Thyroid gland (tissue), 4 donors: Measurements from ENCODE around the gene PEDS1. TPM values are rescaled to one million over a fixed set of nuclear protein-coding genes. Genes with fewer than 3 reads are reported as not detected.
A peak's percentile ranks its signal among the peaks of the same experiment; 100 is the strongest.

ENCODE experiments used
- DNase-seq, 2 donors: peaks; one replicate each; pipeline ENCODE4 v3.0.0-alpha.2; 2019
- H3K27ac ChIP-seq, 3 donors: fragments of 200-600 bp; sonication (generic); 1 replicate in 2 of 3; 2 replicates in 1 of 3; pipeline ENCODE4 v1.5.1; 2016 to 2019; ENCODE audit warnings: mild to moderate bottlenecking in 1 of 3, moderate library complexity in 1 of 3
- H3K27me3 ChIP-seq: fragments of 200-600 bp; sonication (generic); one replicate; pipeline ENCODE4 v1.5.1; 2019
- H3K36me3 ChIP-seq, 2 donors: fragments of 200-600 bp; sonication (generic); one replicate each; pipeline ENCODE4 v1.5.1; 2016 to 2019
- H3K4me1 ChIP-seq, 2 donors: fragments of 200-600 bp; sonication (generic); one replicate each; pipeline ENCODE4 v1.5.1; 2017 to 2019
- H3K4me3 ChIP-seq, 3 donors: fragments of 200-600 bp; sonication (generic); replicated peaks in 1 of 3; 1 replicate in 2 of 3; 2 replicates in 1 of 3; pipeline ENCODE4 v1.5.1; 2016; ENCODE audit warnings: mild to moderate bottlenecking in 1 of 3
- H3K9me3 ChIP-seq: fragments of 200-600 bp; sonication (generic); one replicate; pipeline ENCODE4 v1.5.1; 2017
- CTCF ChIP-seq, 6 experiments: fragments of 200-600 bp in 3 of 6; fragments of 450-650 bp in 3 of 6; sonication (generic) in 3 of 6; IDR thresholded peaks; one replicate each; pipeline ENCODE4 v1.5.1; 2016 to 2019; ENCODE audit warnings: antibody characterized with exemption in 6 of 6, mild to moderate bottlenecking in 2 of 6, inconsistent platforms in 1 of 6, moderate library complexity in 1 of 6
- POLR2A ChIP-seq, 2 donors: fragments of 450-650 bp; IDR thresholded peaks; one replicate each; pipeline ENCODE4 v1.6.1; 2017; ENCODE audit warnings: antibody characterized with exemption in 2 of 2, mild to moderate bottlenecking in 2 of 2, moderate library complexity in 1 of 2
- WGBS, 2 donors: methylation state at CpG; one replicate each; pipeline ENCODE4 v1.1.5; 2017; 5-methylcytosine and 5-hydroxymethylcytosine counted together
- intact Hi-C: fragments of 100-400 bp; cut with DNase I; formaldehyde crosslinking; loops from one replicate; pipeline ENCODE4 v1.15.1; 2023
- total RNA-seq, 4 donors: library from RNA; depleted of rRNA; stranded (reverse); fragments of >200 nt; gene quantifications; one replicate each; pipeline ENCODE4 v1.2.3, GENCODE V29; 2016

PEDS1 gene
- total RNA-seq, 4 donors from 2014 or later, result 15.8 to 22.7 (median 19.7) TPM

GRCh38 chr20:50149481-50150254 lies 3.9 kb downstream of the PEDS1 start:
- TF ChIP-seq CTCF (IDR thresholded peaks at IDR 0.05), result no peak
- intact Hi-C loops, result loop anchor here (10.0 kb wide), 2 partner anchors 65 to 165 kb away; partner anchors contain the start of gene SNAI1
- H3K27ac ChIP-seq, result peak overlapping the region in 2 of 3 donors; percentile 30 to 92
- 83 to 87% methylated on average over 14 to 16 of the region's 16 CpGs for WGBS, 2 donors
- peaks cover 0 to 6% of the 10 kb centered on the region in 2 donors for H3K36me3 ChIP-seq
- peaks cover 42 to 76% of the 10 kb centered on the region in 2 donors for H3K4me1 ChIP-seq
- H3K4me3 ChIP-seq, result no peak overlapping the region
- DNase-seq, result no peak
- H3K27me3 ChIP-seq, result no peaks in the 10 kb centered on the region
- no peaks in the 10 kb centered on the region for H3K9me3 ChIP-seq

GRCh38 chr20:50146732-50147662 lies 6.5 kb downstream of the PEDS1 start:
- Histone ChIP-seq H3K4me3 (no peak overlapping the region), H3K27ac (peak overlapping the region; percentile 20 to 70 (median 52)), H3K27me3 (no peaks in the 10 kb centered on the region), H3K4me1 (peaks cover 27 to 69% of the 10 kb centered on the region in 2 donors), H3K9me3 (no peaks in the 10 kb centered on the region), H3K36me3 (peaks cover 15 to 19% of the 10 kb centered on the region in 2 donors)
- no peak for TF ChIP-seq POLR2A (IDR thresholded peaks at IDR 0.05)
- no peak for TF ChIP-seq CTCF (IDR thresholded peaks at IDR 0.05)
- intact Hi-C loops, result loop anchor here (10.0 kb wide), 1 partner anchor 62 kb away; no protein-coding TSS in a partner anchor
- peak in 1 of 2 donors; percentile 20 for DNase-seq
- 62 to 67% methylated on average over 17 of the region's 17 CpGs for WGBS, 2 donors

GRCh38 chr20:50146214-50146613 lies 7.3 kb downstream of the PEDS1 start:
- no peaks in the 10 kb centered on the region for H3K9me3 ChIP-seq
- peaks cover 19 to 61% of the 10 kb centered on the region in 2 donors for H3K4me1 ChIP-seq
- no peak for TF ChIP-seq CTCF (IDR thresholded peaks at IDR 0.05)
- no peak for TF ChIP-seq POLR2A (IDR thresholded peaks at IDR 0.05)
- no peaks in the 10 kb centered on the region for H3K27me3 ChIP-seq
- H3K4me3 ChIP-seq, result no peak overlapping the region
- H3K27ac ChIP-seq, result peak overlapping the region in 2 of 3 donors; percentile 52 to 70
- 92 to 94% methylated on average over 6 of the region's 6 CpGs for WGBS, 2 donors
- intact Hi-C loops, result loop anchor here (10.0 kb wide), 1 partner anchor 61 kb away; no protein-coding TSS in a partner anchor
- DNase-seq, result no peak
- H3K36me3 ChIP-seq, result peaks cover 15 to 23% of the 10 kb centered on the region in 2 donors

- no peak for DNase-seq
- Histone ChIP-seq H3K4me1 (peaks cover 12 to 54% of the 10 kb centered on the region in 2 donors), H3K27me3 (no peaks in the 10 kb centered on the region), H3K27ac (no peak overlapping the region), H3K4me3 (no peak overlapping the region), H3K36me3 (peaks cover 15 to 23% of the 10 kb centered on the region in 2 donors), H3K9me3 (no peaks in the 10 kb centered on the region)
- 75 to 87% methylated on average over 6 of the region's 6 CpGs for WGBS, 2 donors
- intact Hi-C loops, result loop anchor here (10.0 kb wide), 1 partner anchor 61 kb away; no protein-coding TSS in a partner anchor
- TF ChIP-seq POLR2A (IDR thresholded peaks at IDR 0.05) (no peak), CTCF (IDR thresholded peaks at IDR 0.05) (no peak)
Observed at GRCh38 chr20:50145566-50145965, 8.0 kb downstream of the PEDS1 start.
